ENCODE measurements around the gene DVL3.

Gene DVL3

GRCh38 chr3:184180165-184180564 lies 25.0 kb downstream of the DVL3 start:
- peak overlapping the region; percentile 10 for H3K4me2 ChIP-seq (ENCODE audit: low read length)
- no peak overlapping the region for H3K4me3 ChIP-seq (ENCODE audit: low read length)
- no peak overlapping the region for H3K9ac ChIP-seq (ENCODE audit: low read depth, low read length)
- H3K4me1 ChIP-seq (ENCODE audit: control insufficient read depth, insufficient read depth, low read length), result peaks cover 42% of the 10 kb centered on the region
- no peaks in the 10 kb centered on the region for H3K9me3 ChIP-seq (replicated peaks; ENCODE audit: low read length)
- H3K27me3 ChIP-seq (ENCODE audit: control insufficient read depth, insufficient read depth, low read length), result no peaks in the 10 kb centered on the region
- H3K36me3 ChIP-seq (ENCODE audit: insufficient read depth, low read length), result peaks cover 87% of the 10 kb centered on the region

- peaks cover 86% of the 10 kb centered on the region for H3K36me3 ChIP-seq (ENCODE audit: insufficient read depth, low read length)
- no peaks in the 10 kb centered on the region for H3K27me3 ChIP-seq (ENCODE audit: control insufficient read depth, insufficient read depth, low read length)
- H3K9me3 ChIP-seq (replicated peaks; ENCODE audit: low read length), result no peaks in the 10 kb centered on the region
- no peak overlapping the region for H3K4me2 ChIP-seq (ENCODE audit: low read length)
- H3K9ac ChIP-seq (ENCODE audit: low read depth, low read length), result no peak overlapping the region
- no peak overlapping the region for H3K4me3 ChIP-seq (ENCODE audit: low read length)
- peaks cover 49% of the 10 kb centered on the region for H3K4me1 ChIP-seq (ENCODE audit: control insufficient read depth, insufficient read depth, low read length)
These were observed 26.4 kb downstream of the DVL3 start for GRCh38 chr3:184181596-184181995.

- H3K36me3 ChIP-seq (ENCODE audit: insufficient read depth, low read length), result peaks cover 76% of the 10 kb centered on the region
- H3K4me2 ChIP-seq (ENCODE audit: low read length), result no peak overlapping the region
- no peaks in the 10 kb centered on the region for H3K27me3 ChIP-seq (ENCODE audit: control insufficient read depth, insufficient read depth, low read length)
- peaks cover 36% of the 10 kb centered on the region for H3K4me1 ChIP-seq (ENCODE audit: control insufficient read depth, insufficient read depth, low read length)
- H3K9me3 ChIP-seq (replicated peaks; ENCODE audit: low read length), result no peaks in the 10 kb centered on the region
- no peak overlapping the region for H3K4me3 ChIP-seq (ENCODE audit: low read length)
- no peak overlapping the region for H3K9ac ChIP-seq (ENCODE audit: low read depth, low read length)
These were observed 28.5 kb downstream of the DVL3 start for GRCh38 chr3:184183679-184184078.

DNA sequence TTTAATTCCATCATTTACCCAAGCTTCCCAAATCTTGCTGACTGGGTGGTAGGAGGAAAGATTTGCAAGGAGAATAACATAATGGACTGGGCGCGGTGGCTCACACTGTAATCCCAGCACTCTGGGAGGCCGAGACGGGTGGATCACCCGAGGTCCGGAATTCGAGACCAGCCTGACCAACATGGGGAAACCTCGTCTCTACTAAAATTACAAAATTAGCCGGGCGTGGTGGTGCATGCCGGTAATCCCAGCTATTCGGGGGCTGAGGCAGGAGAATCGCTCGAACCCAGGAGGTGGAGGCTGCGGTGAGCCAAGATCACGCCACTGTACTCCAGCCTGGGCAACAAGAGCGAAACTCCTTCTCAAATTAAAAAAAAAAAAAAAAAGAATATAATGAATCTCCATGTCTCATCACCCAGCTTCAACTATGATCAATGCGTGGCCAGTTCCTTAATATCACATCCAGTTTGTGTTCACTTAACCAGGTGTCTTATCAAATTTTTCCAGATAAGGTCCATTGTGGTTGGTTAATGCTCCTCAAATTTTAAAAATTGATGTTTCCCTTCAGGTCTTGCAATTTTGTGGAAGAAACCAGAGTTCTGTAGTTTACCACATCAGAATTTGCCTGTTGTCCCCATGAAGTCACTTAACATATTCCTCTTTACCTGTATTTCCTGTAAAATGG lies 29.5 kb downstream of the DVL3 start:
- Histone ChIP-seq H3K9ac (ENCODE audit: low read depth, low read length) (peak overlapping the region; percentile 73), H3K4me1 (ENCODE audit: control insufficient read depth, insufficient read depth, low read length) (peaks cover 26% of the 10 kb centered on the region), H3K27me3 (ENCODE audit: control insufficient read depth, insufficient read depth, low read length) (no peaks in the 10 kb centered on the region), H3K9me3 (replicated peaks; ENCODE audit: low read length) (no peaks in the 10 kb centered on the region), H3K4me3 (ENCODE audit: low read length) (no peak overlapping the region), H3K36me3 (ENCODE audit: insufficient read depth, low read length) (peaks cover 76% of the 10 kb centered on the region), H3K4me2 (ENCODE audit: low read length) (peak overlapping the region; percentile 82)

- no peaks in the 10 kb centered on the region for H3K9me3 ChIP-seq (replicated peaks; ENCODE audit: low read length)
- no peaks in the 10 kb centered on the region for H3K27me3 ChIP-seq (ENCODE audit: control insufficient read depth, insufficient read depth, low read length)
- H3K36me3 ChIP-seq (ENCODE audit: insufficient read depth, low read length), result peaks cover 76% of the 10 kb centered on the region
- peak overlapping the region; percentile 91 for H3K4me3 ChIP-seq (ENCODE audit: low read length)
- H3K4me2 ChIP-seq (ENCODE audit: low read length), result peak overlapping the region; percentile 88
- peak overlapping the region; percentile 95 for H3K9ac ChIP-seq (ENCODE audit: low read depth, low read length)
- peaks cover 18% of the 10 kb centered on the region for H3K4me1 ChIP-seq (ENCODE audit: control insufficient read depth, insufficient read depth, low read length)
These were observed 30.4 kb downstream of the DVL3 start for GRCh38 chr3:184185461-184186183.

- Histone ChIP-seq H3K9me3 (replicated peaks; ENCODE audit: low read length) (no peaks in the 10 kb centered on the region), H3K9ac (ENCODE audit: low read depth, low read length) (peak within 1 kb of the TSS; percentile 95), H3K4me3 (ENCODE audit: low read length) (peak within 1 kb of the TSS; percentile 91), H3K36me3 (ENCODE audit: insufficient read depth, low read length) (peaks cover 76% of the 10 kb centered on the region), H3K4me1 (ENCODE audit: control insufficient read depth, insufficient read depth, low read length) (peaks cover 18% of the 10 kb centered on the region), H3K27me3 (ENCODE audit: control insufficient read depth, insufficient read depth, low read length) (no peaks in the 10 kb centered on the region), H3K4me2 (ENCODE audit: low read length) (peak within 1 kb of the TSS; percentile 88)
These were observed 31.2 kb downstream of the DVL3 start, which contains the start of gene ABCF3 for GRCh38 chr3:184186184-184186901. ABCF3 (plus strand) TSS chr3:184186199; CDS start chr3:184186208, 9 bp downstream.

- peaks cover 18% of the 10 kb centered on the region for H3K4me1 ChIP-seq (ENCODE audit: control insufficient read depth, insufficient read depth, low read length)
- no peaks in the 10 kb centered on the region for H3K27me3 ChIP-seq (ENCODE audit: control insufficient read depth, insufficient read depth, low read length)
- H3K36me3 ChIP-seq (ENCODE audit: insufficient read depth, low read length), result peaks cover 73% of the 10 kb centered on the region
These were observed 31.7 kb downstream of the DVL3 start for GRCh38 chr3:184186902-184187207.

GRCh38 chr3:184188080-184188479 lies 32.9 kb downstream of the DVL3 start:
- Histone ChIP-seq H3K4me2 (ENCODE audit: low read length) (no peak overlapping the region), H3K9me3 (replicated peaks; ENCODE audit: low read length) (no peaks in the 10 kb centered on the region), H3K36me3 (ENCODE audit: insufficient read depth, low read length) (peaks cover 72% of the 10 kb centered on the region), H3K4me3 (ENCODE audit: low read length) (no peak overlapping the region), H3K27me3 (ENCODE audit: control insufficient read depth, insufficient read depth, low read length) (no peaks in the 10 kb centered on the region), H3K4me1 (ENCODE audit: control insufficient read depth, insufficient read depth, low read length) (peaks cover 18% of the 10 kb centered on the region), H3K9ac (ENCODE audit: low read depth, low read length) (no peak overlapping the region)

More at GRCh38 chr3:184186902-184187207, 31.7 kb downstream of the DVL3 start:
- H3K9me3 ChIP-seq (replicated peaks; ENCODE audit: low read length), result no peaks in the 10 kb centered on the region
- H3K4me2 ChIP-seq (ENCODE audit: low read length), result peak overlapping the region; percentile 88
- H3K9ac ChIP-seq (ENCODE audit: low read depth, low read length), result peak overlapping the region; percentile 95
- peak overlapping the region; percentile 91 for H3K4me3 ChIP-seq (ENCODE audit: low read length)

- H3K9me3 ChIP-seq (replicated peaks; ENCODE audit: low read length), result no peaks in the 10 kb centered on the region
- no peak overlapping the region for H3K4me3 ChIP-seq (ENCODE audit: low read length)
- no peak overlapping the region for H3K9ac ChIP-seq (ENCODE audit: low read depth, low read length)
- H3K36me3 ChIP-seq (ENCODE audit: insufficient read depth, low read length), result peaks cover 72% of the 10 kb centered on the region
- H3K4me1 ChIP-seq (ENCODE audit: control insufficient read depth, insufficient read depth, low read length), result peaks cover 18% of the 10 kb centered on the region
- H3K4me2 ChIP-seq (ENCODE audit: low read length), result no peak overlapping the region
- no peaks in the 10 kb centered on the region for H3K27me3 ChIP-seq (ENCODE audit: control insufficient read depth, insufficient read depth, low read length)
These were observed 34.2 kb downstream of the DVL3 start for GRCh38 chr3:184189421-184189820.

- no peak overlapping the region for H3K4me3 ChIP-seq (ENCODE audit: low read length)
- H3K9ac ChIP-seq (ENCODE audit: low read depth, low read length), result no peak overlapping the region
- H3K27me3 ChIP-seq (ENCODE audit: control insufficient read depth, insufficient read depth, low read length), result no peaks in the 10 kb centered on the region
- peaks cover 77% of the 10 kb centered on the region for H3K36me3 ChIP-seq (ENCODE audit: insufficient read depth, low read length)
- no peaks in the 10 kb centered on the region for H3K4me1 ChIP-seq (ENCODE audit: control insufficient read depth, insufficient read depth, low read length)
- H3K9me3 ChIP-seq (replicated peaks; ENCODE audit: low read length), result no peaks in the 10 kb centered on the region
- H3K4me2 ChIP-seq (ENCODE audit: low read length), result no peak overlapping the region
These were observed 37.7 kb downstream of the DVL3 start for GRCh38 chr3:184192889-184193288.

GRCh38 chr3:184193991-184194539 lies 38.9 kb downstream of the DVL3 start:
- no peak overlapping the region for H3K4me2 ChIP-seq (ENCODE audit: low read length)
- H3K36me3 ChIP-seq (ENCODE audit: insufficient read depth, low read length), result peaks cover 65% of the 10 kb centered on the region
- H3K9ac ChIP-seq (ENCODE audit: low read depth, low read length), result no peak overlapping the region

More at GRCh38 chr3:184193991-184194539, 38.9 kb downstream of the DVL3 start:
- H3K4me3 ChIP-seq (ENCODE audit: low read length), result no peak overlapping the region
- no peaks in the 10 kb centered on the region for H3K4me1 ChIP-seq (ENCODE audit: control insufficient read depth, insufficient read depth, low read length)
- no peaks in the 10 kb centered on the region for H3K9me3 ChIP-seq (replicated peaks; ENCODE audit: low read length)
- H3K27me3 ChIP-seq (ENCODE audit: control insufficient read depth, insufficient read depth, low read length), result no peaks in the 10 kb centered on the region

All from skeletal muscle satellite cell (primary cell).